Loucy (cell line): ENCODE results near the gene HEATR5B.
"Not testable (repeated sequence)": the region's sequence is repeated elsewhere in the genome, so short reads cannot be mapped to it uniquely, and the experiment has no call there.

Experiments used
- H2AFZ ChIP-seq: fragments of 200-600 bp; sonication (generic); 2 replicates; pipeline ENCODE4 v1.6.0; 2016; ENCODE audit warnings: antibody characterized with exemption, mild to moderate bottlenecking, low read length, moderate library complexity
- H3F3A ChIP-seq: fragments of 200-600 bp; 2 replicates; pipeline ENCODE4 v1.6.0; 2016; ENCODE audit warnings: antibody characterized with exemption, low read depth, mild to moderate bottlenecking
- H3K27me3 ChIP-seq: fragments of 200-600 bp; sonication (generic); 2 replicates; pipeline ENCODE4 v1.6.1; 2014; ENCODE audit warnings: low read length, mild to moderate bottlenecking; ENCODE audit not compliant: insufficient read depth, poor library complexity, severe bottlenecking
- H3K36me3 ChIP-seq: fragments of 200-600 bp; sonication (generic); 2 replicates; pipeline ENCODE4 v1.6.1; 2016; ENCODE audit warnings: low read length; ENCODE audit not compliant: insufficient read depth
- H3K4me1 ChIP-seq: fragments of 200-600 bp; sonication (generic); 2 replicates; pipeline ENCODE4 v1.5.1; 2014; ENCODE audit warnings: low read length, mild to moderate bottlenecking; ENCODE audit not compliant: insufficient read depth, poor library complexity, severe bottlenecking
- H3K4me2 ChIP-seq: fragments of 200-600 bp; sonication (generic); 2 replicates; pipeline ENCODE4 v1.6.0; 2014; ENCODE audit warnings: antibody characterized with exemption, low read length, low read depth, mild to moderate bottlenecking; ENCODE audit not compliant: poor library complexity, severe bottlenecking
- H3K4me3 ChIP-seq: fragments of 200-600 bp; sonication (generic); 2 replicates; pipeline ENCODE4 v1.5.1; 2014; ENCODE audit warnings: low read length, mild to moderate bottlenecking, mixed read lengths; ENCODE audit not compliant: poor library complexity, severe bottlenecking
- H3K79me2 ChIP-seq: fragments of 200-600 bp; sonication (generic); 2 replicates; pipeline ENCODE4 v1.6.1; 2014; ENCODE audit warnings: low read length; ENCODE audit not compliant: insufficient read depth
- H3K9ac ChIP-seq: fragments of 200-600 bp; sonication (generic); 2 replicates; pipeline ENCODE4 v1.6.0; 2014; ENCODE audit warnings: mild to moderate bottlenecking, low read depth, low read length, moderate library complexity; ENCODE audit not compliant: poor library complexity, severe bottlenecking
- H3K9me2 ChIP-seq: fragments of 200-600 bp; sonication (generic); replicated peaks from 2 replicates; pipeline ENCODE4 v1.6.1; 2016; ENCODE audit warnings: low read depth, low read length, mixed read lengths
- H3K9me3 ChIP-seq: fragments of 200-600 bp; sonication (generic); 2 replicates; pipeline ENCODE4 v1.6.1; 2014; ENCODE audit warnings: mild to moderate bottlenecking, antibody characterized with exemption, low read length, low read depth; ENCODE audit not compliant: insufficient read depth
- H4K20me1 ChIP-seq: fragments of 200-600 bp; sonication (generic); 2 replicates; pipeline ENCODE4 v1.6.0; 2014; ENCODE audit warnings: antibody characterized with exemption, low read length, mild to moderate bottlenecking; ENCODE audit not compliant: insufficient read depth, poor library complexity, severe bottlenecking

HEATR5B gene

GRCh38 chr2:36931688-36932087, 152.5 kb downstream of the HEATR5B start:
- peaks cover 15% of the 10 kb centered on the region for H3K79me2 ChIP-seq
- H4K20me1 ChIP-seq, H3K27me3 ChIP-seq, H2AFZ ChIP-seq, H3K9me3 ChIP-seq, H3F3A ChIP-seq, H3K4me3 ChIP-seq, H3K9me2 ChIP-seq, H3K9ac ChIP-seq, H3K4me1 ChIP-seq, H3K4me2 ChIP-seq, H3K36me3 ChIP-seq: not testable (repeated sequence)
